Activated CD4-positive, alpha-beta memory T cell treated with anti-CD3 and anti-CD28 coated beads for 36 hours (primary cell): ENCODE data around the gene TMEM270. TPM values are rescaled to one million over a fixed set of nuclear protein-coding genes. Genes with fewer than 3 reads are reported as not detected.

Source experiments
- CTCF ChIA-PET: fragments of 350-600 bp; sonication (Branson Sonifier 250); formaldehyde crosslinking; loops from one replicate; lab custom pipeline; 2021; ENCODE audit warnings: antibody characterized with exemption, inconsistent platforms; lab: Charles Lee
- POLR2A ChIA-PET: fragments of 350-600 bp; sonication (Branson Sonifier 250); formaldehyde crosslinking; loops from one replicate; lab custom pipeline; 2021; ENCODE audit warnings: antibody characterized with exemption; lab: Charles Lee
- DNase-seq: peaks from one replicate; pipeline ENCODE4 v3.0.0-alpha.2; 2020
- H3K27ac Mint-ChIP-seq: one replicate; pipeline ENCODE4 v1.8.0; 2021; ENCODE audit warnings: mixed read lengths
- H3K27me3 Mint-ChIP-seq: one replicate; pipeline ENCODE4 v1.8.0; 2021; ENCODE audit warnings: mixed read lengths
- H3K36me3 Mint-ChIP-seq: one replicate; pipeline ENCODE4 v1.8.0; 2021; ENCODE audit warnings: mixed read lengths
- H3K4me1 Mint-ChIP-seq: one replicate; pipeline ENCODE4 v1.8.0; 2021; ENCODE audit warnings: low read depth, mixed read lengths
- H3K4me3 Mint-ChIP-seq: one replicate; pipeline ENCODE4 v1.8.0; 2021; ENCODE audit warnings: mild to moderate bottlenecking, mixed read lengths
- H3K9me3 Mint-ChIP-seq: one replicate; pipeline ENCODE4 v1.8.0; 2021; ENCODE audit warnings: mixed read lengths
- intact Hi-C: fragments of 100-400 bp; cut with micrococcal nuclease; formaldehyde crosslinking; loops from one replicate; pipeline ENCODE4 v1.15.1; 2023
- total RNA-seq, 2 experiments: library from RNA; stranded (reverse); gene quantifications; one replicate each; pipeline ENCODE4 v1.2.3, GENCODE V29; 2021

The TMEM270 gene
- total RNA-seq, 2 experiments from 2014 or later, result not detected

GRCh38 chr7:73894733-73895551 is 34.0 kb downstream of the TMEM270 start:
- H3K4me1 Mint-ChIP-seq, result peaks cover 6% of the 10 kb centered on the region
- intact Hi-C loops, result no loop called here
- H3K27ac Mint-ChIP-seq, result no peak overlapping the region
- DNase-seq, result no peak
- no peaks in the 10 kb centered on the region for H3K36me3 Mint-ChIP-seq
- POLR2A ChIA-PET, result no interaction called here
- CTCF ChIA-PET, result interaction anchor here (1.1 kb wide), 1 partner anchor 132 kb away, joined by 3 read pairs; no protein-coding TSS in a partner anchor
- H3K9me3 Mint-ChIP-seq, result no peaks in the 10 kb centered on the region
- no peak overlapping the region for H3K4me3 Mint-ChIP-seq
- no peaks in the 10 kb centered on the region for H3K27me3 Mint-ChIP-seq

GRCh38 chr7:73895626-73896025 is 34.7 kb downstream of the TMEM270 start:
- intact Hi-C loops, result no loop called here
- H3K4me1 Mint-ChIP-seq, result no peaks in the 10 kb centered on the region
- H3K27ac Mint-ChIP-seq, result no peak overlapping the region
- DNase-seq, result no peak
- ChIA-PET POLR2A (no interaction called here), CTCF (interaction anchor here (0.7 to 1.1 kb wide), 2 partner anchors 37 to 131 kb away, joined by 3 read pairs; no protein-coding TSS in a partner anchor)
- H3K9me3 Mint-ChIP-seq, result no peaks in the 10 kb centered on the region
- no peak overlapping the region for H3K4me3 Mint-ChIP-seq
- H3K36me3 Mint-ChIP-seq, result no peaks in the 10 kb centered on the region
- no peaks in the 10 kb centered on the region for H3K27me3 Mint-ChIP-seq

GRCh38 chr7:73896454-73896853 is 35.5 kb downstream of the TMEM270 start:
- H3K36me3 Mint-ChIP-seq, result no peaks in the 10 kb centered on the region
- DNase-seq, result no peak
- H3K4me1 Mint-ChIP-seq, result no peaks in the 10 kb centered on the region
- H3K9me3 Mint-ChIP-seq, result no peaks in the 10 kb centered on the region
- POLR2A ChIA-PET, result no interaction called here
- no peak overlapping the region for H3K27ac Mint-ChIP-seq
- intact Hi-C loops, result no loop called here
- no peak overlapping the region for H3K4me3 Mint-ChIP-seq
- H3K27me3 Mint-ChIP-seq, result no peaks in the 10 kb centered on the region
- CTCF ChIA-PET, result interaction anchor here (1.1 to 1.4 kb wide), 2 partner anchors 129 to 131 kb away, joined by 3 to 4 read pairs; no protein-coding TSS in a partner anchor

GRCh38 chr7:73899731-73900142 is 38.8 kb downstream of the TMEM270 start:
- ChIA-PET POLR2A (no interaction called here), CTCF (no interaction called here)
- no peaks in the 10 kb centered on the region for H3K27me3 Mint-ChIP-seq
- H3K4me1 Mint-ChIP-seq, result no peaks in the 10 kb centered on the region
- no peaks in the 10 kb centered on the region for H3K36me3 Mint-ChIP-seq
- H3K27ac Mint-ChIP-seq, result no peak overlapping the region
- DNase-seq, result no peak
- intact Hi-C loops, result no loop called here
- no peak overlapping the region for H3K4me3 Mint-ChIP-seq
- no peaks in the 10 kb centered on the region for H3K9me3 Mint-ChIP-seq

GRCh38 chr7:73900286-73900685 is 39.3 kb downstream of the TMEM270 start:
- H3K9me3 Mint-ChIP-seq, result no peaks in the 10 kb centered on the region
- no peaks in the 10 kb centered on the region for H3K36me3 Mint-ChIP-seq
- intact Hi-C loops, result no loop called here
- H3K4me1 Mint-ChIP-seq, result no peaks in the 10 kb centered on the region
- H3K27me3 Mint-ChIP-seq, result no peaks in the 10 kb centered on the region
- ChIA-PET POLR2A (no interaction called here), CTCF (no interaction called here)
- no peak for DNase-seq
- no peak overlapping the region for H3K4me3 Mint-ChIP-seq
- no peak overlapping the region for H3K27ac Mint-ChIP-seq

DNA sequence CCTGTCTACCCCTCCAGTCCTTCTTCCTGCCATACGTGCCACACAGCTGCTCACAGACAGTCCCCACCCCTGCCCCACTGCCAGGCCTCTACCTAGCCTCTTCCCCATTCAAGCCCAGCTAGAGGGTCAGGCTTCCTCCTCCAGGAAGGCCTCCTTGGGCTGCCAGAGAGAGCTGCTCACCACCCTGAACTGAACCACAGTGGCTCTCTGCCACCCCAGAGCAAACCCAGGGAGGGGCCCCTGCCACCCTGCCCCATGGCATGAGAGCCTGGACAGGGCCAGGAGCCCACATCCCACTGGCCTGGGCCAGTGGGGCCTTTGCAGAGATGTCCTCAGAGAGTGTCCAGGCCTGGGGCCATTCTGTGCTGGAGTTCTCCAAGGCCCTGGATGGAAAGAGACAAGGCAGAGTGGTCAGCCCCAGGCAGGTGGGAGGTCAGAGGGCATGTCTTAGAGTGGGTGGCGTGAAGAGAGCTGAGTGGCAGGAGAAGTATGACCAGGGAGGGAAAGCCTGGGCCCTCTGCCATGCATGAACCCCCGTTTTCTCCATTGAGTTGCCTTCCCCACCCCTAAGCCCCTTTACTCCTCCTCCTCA is 40.4 kb downstream of the TMEM270 start:
- ChIA-PET POLR2A (no interaction called here), CTCF (no interaction called here)
- Mint-ChIP-seq H3K27me3 (no peaks in the 10 kb centered on the region), H3K4me1 (no peaks in the 10 kb centered on the region), H3K36me3 (no peaks in the 10 kb centered on the region), H3K27ac (no peak overlapping the region), H3K4me3 (no peak overlapping the region), H3K9me3 (no peaks in the 10 kb centered on the region)
- intact Hi-C loops, result no loop called here
- DNase-seq, result no peak

GRCh38 chr7:73901823-73902597 is 41.1 kb downstream of the TMEM270 start:
- POLR2A ChIA-PET, result no interaction called here
- H3K9me3 Mint-ChIP-seq, result no peaks in the 10 kb centered on the region
- CTCF ChIA-PET, result no interaction called here
- no peaks in the 10 kb centered on the region for H3K36me3 Mint-ChIP-seq
- H3K27ac Mint-ChIP-seq, result no peak overlapping the region
- H3K4me1 Mint-ChIP-seq, result no peaks in the 10 kb centered on the region
- DNase-seq, result no peak
- intact Hi-C loops, result no loop called here
- peaks cover 3% of the 10 kb centered on the region for H3K27me3 Mint-ChIP-seq
- H3K4me3 Mint-ChIP-seq, result no peak overlapping the region

DNA sequence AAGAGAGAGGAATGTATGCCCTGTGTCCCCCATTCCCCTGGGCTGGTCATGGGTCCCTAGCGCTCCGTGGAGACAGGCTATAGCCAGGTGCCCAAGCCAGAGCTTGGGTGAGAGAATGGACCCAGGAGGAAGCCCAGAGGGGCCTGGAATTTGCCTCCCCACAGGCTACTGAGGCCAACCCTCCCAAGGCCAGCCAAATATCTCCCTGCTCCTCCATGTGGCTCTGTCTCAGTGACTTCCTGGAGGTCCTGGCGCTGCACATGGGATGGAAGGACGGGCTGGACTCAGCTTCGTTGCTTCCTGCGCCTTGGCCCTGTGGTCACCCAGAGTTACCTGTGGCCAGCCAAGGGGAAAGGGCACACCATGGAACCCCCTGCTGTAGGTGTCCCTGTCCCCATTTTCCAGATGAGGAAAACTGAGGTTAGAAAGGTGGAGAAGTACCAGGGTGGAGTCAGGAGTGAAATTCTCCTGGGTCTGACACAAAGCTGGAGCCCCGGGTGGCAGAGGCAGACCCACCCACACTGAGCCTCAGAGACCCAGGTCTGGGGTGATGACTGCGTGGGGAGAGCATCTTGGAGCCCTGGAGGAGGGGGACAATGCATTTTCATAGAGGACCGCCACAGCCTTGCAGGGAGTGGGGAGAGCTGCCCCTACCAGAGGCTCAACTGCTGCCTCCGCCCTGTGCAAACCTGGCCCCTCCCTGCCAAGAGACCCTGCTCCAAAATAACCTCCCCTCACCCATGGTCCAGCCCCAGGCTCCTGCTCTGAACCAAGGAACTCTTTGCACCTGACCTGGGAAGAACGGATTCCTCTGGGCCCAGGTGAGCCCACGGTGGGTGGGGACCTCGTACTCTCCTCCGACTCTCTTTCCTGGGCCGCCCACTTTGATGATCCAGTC is 42.6 kb downstream of the TMEM270 start:
- intact Hi-C loops, result no loop called here
- Mint-ChIP-seq H3K4me3 (no peak overlapping the region), H3K4me1 (no peaks in the 10 kb centered on the region), H3K27me3 (peaks cover 6% of the 10 kb centered on the region), H3K9me3 (no peaks in the 10 kb centered on the region), H3K36me3 (no peaks in the 10 kb centered on the region), H3K27ac (no peak overlapping the region)
- ChIA-PET CTCF (no interaction called here), POLR2A (no interaction called here)
- DNase-seq, result no peak

GRCh38 chr7:73904219-73905137 is 43.5 kb downstream of the TMEM270 start:
- intact Hi-C loops, result no loop called here
- Mint-ChIP-seq H3K36me3 (no peaks in the 10 kb centered on the region), H3K4me3 (no peak overlapping the region), H3K9me3 (no peaks in the 10 kb centered on the region), H3K27me3 (peaks cover 6% of the 10 kb centered on the region), H3K27ac (no peak overlapping the region), H3K4me1 (no peaks in the 10 kb centered on the region)
- CTCF ChIA-PET, result no interaction called here
- POLR2A ChIA-PET, result no interaction called here
- no peak for DNase-seq

- H3K4me3 Mint-ChIP-seq, result no peak overlapping the region
- ChIA-PET POLR2A (no interaction called here), CTCF (no interaction called here)
- no peaks in the 10 kb centered on the region for H3K9me3 Mint-ChIP-seq
- peaks cover 7% of the 10 kb centered on the region for H3K27me3 Mint-ChIP-seq
- DNase-seq, result no peak
- intact Hi-C loops, result no loop called here
- no peak overlapping the region for H3K27ac Mint-ChIP-seq
- no peaks in the 10 kb centered on the region for H3K36me3 Mint-ChIP-seq
- H3K4me1 Mint-ChIP-seq, result no peaks in the 10 kb centered on the region
Observed at GRCh38 chr7:73905360-73905759, 44.4 kb downstream of the TMEM270 start.

DNA sequence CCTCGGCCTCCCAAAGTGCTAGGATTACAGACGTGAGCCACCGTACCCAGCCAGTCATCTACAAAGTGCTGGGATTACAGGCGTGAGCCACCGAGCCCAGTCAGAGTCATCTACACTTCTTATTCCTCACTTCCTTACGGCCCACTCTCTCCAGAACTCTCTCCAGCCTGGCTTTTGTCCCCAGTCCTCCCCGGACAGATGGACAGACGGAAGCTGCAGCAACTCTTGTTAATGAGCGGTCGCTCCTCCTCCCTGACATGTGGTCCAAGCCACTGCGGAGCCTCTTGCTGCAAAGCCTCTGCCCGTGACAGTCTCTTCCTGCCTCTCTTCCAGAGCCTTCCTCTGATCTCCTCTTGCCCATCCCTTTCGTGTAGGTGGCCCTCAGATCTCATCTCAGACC is 45.9 kb downstream of the TMEM270 start:
- H3K9me3 Mint-ChIP-seq, result no peaks in the 10 kb centered on the region
- DNase-seq, result no peak
- ChIA-PET POLR2A (no interaction called here), CTCF (no interaction called here)
- H3K36me3 Mint-ChIP-seq, result no peaks in the 10 kb centered on the region
- peaks cover 7% of the 10 kb centered on the region for H3K27me3 Mint-ChIP-seq
- no peak overlapping the region for H3K4me3 Mint-ChIP-seq
- H3K4me1 Mint-ChIP-seq, result no peaks in the 10 kb centered on the region
- no peak overlapping the region for H3K27ac Mint-ChIP-seq
- intact Hi-C loops, result no loop called here
